Endodermal cell (in vitro differentiated cells): ENCODE measurements around the gene RERE. TPM values are rescaled to one million over a fixed set of nuclear protein-coding genes. Genes with fewer than 3 reads are reported as not detected.

Source experiments
- DNase-seq: peaks from one replicate; pipeline ENCODE4 v3.0.0-alpha.2; 2017
- H3K27ac ChIP-seq: 2 replicates; pipeline ENCODE4 v1.5.1; 2013; ENCODE audit warnings: mild to moderate bottlenecking, low read depth, low read length, moderate library complexity
- H3K27me3 ChIP-seq: 2 replicates; pipeline ENCODE4 v1.6.1; 2013; ENCODE audit warnings: mild to moderate bottlenecking, low read length, moderate library complexity; ENCODE audit not compliant: insufficient read depth, control insufficient read depth, poor library complexity, severe bottlenecking
- H3K36me3 ChIP-seq: 2 replicates; pipeline ENCODE4 v1.7.0; 2013; ENCODE audit warnings: mild to moderate bottlenecking, low read length, moderate library complexity; ENCODE audit not compliant: control insufficient read depth, insufficient read depth
- H3K4me1 ChIP-seq: one replicate; pipeline ENCODE4 v1.7.0; 2013; ENCODE audit warnings: low read length; ENCODE audit not compliant: control insufficient read depth, insufficient read depth
- H3K4me3 ChIP-seq: 2 replicates; pipeline ENCODE4 v1.5.1; 2013; ENCODE audit warnings: mild to moderate bottlenecking, low read length, moderate library complexity
- H3K9ac ChIP-seq: 2 replicates; pipeline ENCODE4 v1.6.1; 2013; ENCODE audit warnings: mild to moderate bottlenecking, low read length, moderate library complexity; ENCODE audit not compliant: poor library complexity, severe bottlenecking; ENCODE audit errors: extremely low read depth
- H3K9me3 ChIP-seq: 2 replicates; pipeline ENCODE4 v1.6.1; 2013; ENCODE audit warnings: mild to moderate bottlenecking, low read length, moderate library complexity; ENCODE audit not compliant: control insufficient read depth
- H3K27ac Mint-ChIP-seq: 2 replicates; pipeline ENCODE4 v1.8.0; 2020; ENCODE audit warnings: mixed read lengths
- H3K27me3 Mint-ChIP-seq: 2 replicates; pipeline ENCODE4 v1.8.0; 2021; ENCODE audit warnings: mild to moderate bottlenecking, mixed read lengths; ENCODE audit not compliant: insufficient read depth
- H3K36me3 Mint-ChIP-seq: 2 replicates; pipeline ENCODE4 v1.8.0; 2020; ENCODE audit warnings: low read depth, mixed read lengths
- H3K4me1 Mint-ChIP-seq: 2 replicates; pipeline ENCODE4 v1.8.0; 2020; ENCODE audit warnings: mixed read lengths
- H3K4me3 Mint-ChIP-seq: 2 replicates; pipeline ENCODE4 v1.8.0; 2020; ENCODE audit warnings: mild to moderate bottlenecking, moderate library complexity, mixed read lengths
- H3K9me3 Mint-ChIP-seq: 2 replicates; pipeline ENCODE4 v1.8.0; 2020; ENCODE audit warnings: mild to moderate bottlenecking, mixed read lengths
- CTCF ChIP-seq: fragments of 200-600 bp; sonication (generic); conservative IDR thresholded peaks from 2 replicates; pipeline ENCODE4 v1.5.0; 2021; ENCODE audit warnings: antibody characterized with exemption, mild to moderate bottlenecking
- WGBS, 2 experiments: methylation state at CpG; one replicate each; pipeline versions ENCODE4 v1.1.5 to v1.1.7; 2013; ENCODE audit warnings: missing lambda C conversion rate in 2 of 2, mixed read lengths in 1 of 2; ENCODE audit not compliant: insufficient coverage in 1 of 2, insufficient read length in 1 of 2; 5-methylcytosine and 5-hydroxymethylcytosine counted together
- total RNA-seq, 2 donors: library from RNA; stranded (reverse); fragmentation: NEBNext Ultra II Directional in 1 of 2; extraction: Animal tissue kit (Norgen Biotek cat#: 25700) in 1 of 2; gene quantifications; 2 replicates in 1 of 2; 3 replicates in 1 of 2; pipeline ENCODE4 v1.2.1, GENCODE V29; 2021

The RERE gene
- total RNA-seq, 2 donors from 2014 or later, result 159 to 179 TPM

- Mint-ChIP-seq H3K9me3 (no peaks in the 10 kb centered on the region), H3K4me3 (no peak overlapping the region), H3K36me3 (peaks cover 18% of the 10 kb centered on the region), H3K4me1 (peaks cover 24% of the 10 kb centered on the region), H3K27ac (peak overlapping the region; percentile 22), H3K27me3 (no peaks in the 10 kb centered on the region)
- WGBS, 2 experiments, result 83 to 96% methylated on average over 1 to 2 of the region's 2 CpGs
- no peak for DNase-seq
- Histone ChIP-seq H3K9ac (no peak overlapping the region), H3K4me3 (no peak overlapping the region), H3K27ac (no peak overlapping the region), H3K27me3 (no peaks in the 10 kb centered on the region), H3K9me3 (no peaks in the 10 kb centered on the region), H3K36me3 (peaks cover 2% of the 10 kb centered on the region), H3K4me1 (no peaks in the 10 kb centered on the region)
- TF ChIP-seq CTCF, result no peak
These were observed 339.5 kb downstream of the RERE start for GRCh38 chr1:8477983-8478362.

- TF ChIP-seq CTCF, result no peak
- Mint-ChIP-seq H3K4me1 (peaks cover 27% of the 10 kb centered on the region), H3K4me3 (no peak overlapping the region), H3K27ac (peak overlapping the region; percentile 22), H3K36me3 (peaks cover 18% of the 10 kb centered on the region), H3K27me3 (no peaks in the 10 kb centered on the region), H3K9me3 (no peaks in the 10 kb centered on the region)
- Histone ChIP-seq H3K9me3 (no peaks in the 10 kb centered on the region), H3K4me3 (no peak overlapping the region), H3K4me1 (no peaks in the 10 kb centered on the region), H3K36me3 (no peaks in the 10 kb centered on the region), H3K27ac (peak overlapping the region; percentile 6), H3K27me3 (no peaks in the 10 kb centered on the region), H3K9ac (no peak overlapping the region)
- no peak for DNase-seq
- WGBS, 2 experiments, result 92 to 94% methylated on average over 5 to 9 of the region's 9 CpGs
These were observed 340.1 kb downstream of the RERE start for GRCh38 chr1:8477166-8477982.

GRCh38 chr1:8476006-8476405 is 341.4 kb downstream of the RERE start:
- no peak for DNase-seq
- Histone ChIP-seq H3K4me3 (no peak overlapping the region), H3K27ac (no peak overlapping the region), H3K4me1 (no peaks in the 10 kb centered on the region), H3K27me3 (no peaks in the 10 kb centered on the region), H3K9ac (no peak overlapping the region), H3K9me3 (no peaks in the 10 kb centered on the region), H3K36me3 (no peaks in the 10 kb centered on the region)
- 95% methylated on average over 2 of the region's 3 CpGs; no CpG with 5 or more reads in 1 of the 2 experiments for WGBS, 2 experiments
- Mint-ChIP-seq H3K27ac (no peak overlapping the region), H3K4me1 (peaks cover 27% of the 10 kb centered on the region), H3K27me3 (no peaks in the 10 kb centered on the region), H3K36me3 (peaks cover 15% of the 10 kb centered on the region), H3K9me3 (no peaks in the 10 kb centered on the region), H3K4me3 (no peak overlapping the region)
- TF ChIP-seq CTCF, result no peak
